ENCODE measurements around the gene STAT5B. TPM values are rescaled to one million over a fixed set of nuclear protein-coding genes. Genes with fewer than 3 reads are reported as not detected.
"Not testable (repeated sequence)": the region's sequence is repeated elsewhere in the genome, so short reads cannot be mapped to it uniquely, and the experiment has no call there.

Gene STAT5B
- total RNA-seq, 1 experiment from 2014 or later = 7.1 TPM

- H3K27me3 ChIP-seq (ENCODE audit: insufficient read depth, low read length) = no peaks in the 10 kb centered on the region
- no peaks in the 10 kb centered on the region for H3K9me2 ChIP-seq (ENCODE audit: insufficient read depth)
- no peaks in the 10 kb centered on the region for H3K9me3 ChIP-seq (ENCODE audit: control insufficient read depth in 1 of 2, insufficient read depth in 1 of 2, low read depth in 1 of 2, low read length in 2 of 2)
- 0 out of 4 replicates have a peak, but pooled peaks cover 0 to 3% of the 10 kb centered on the region in 2 experiments for H3K4me1 ChIP-seq (ENCODE audit: control insufficient read depth in 1 of 2, insufficient read depth in 2 of 2, low read length in 2 of 2)
- H3K9ac ChIP-seq (ENCODE audit: low read length) = no peak overlapping the region
- no peak for TF ChIP-seq JUND (IDR thresholded peaks at IDR 0.05)
- no peak for TF ChIP-seq EZH2 (IDR thresholded peaks at IDR 0.05)
- no peak for TF ChIP-seq POLR2AphosphoS5 (IDR thresholded peaks at IDR 0.05; ENCODE audit: low read depth, low read length)
- TF ChIP-seq EZH2phosphoT487 (IDR thresholded peaks at IDR 0.05; ENCODE audit: borderline replicate concordance) = no peak
- TF ChIP-seq ATF3 (IDR thresholded peaks at IDR 0.05) = no peak
- TF ChIP-seq REST (IDR thresholded peaks at IDR 0.05; ENCODE audit: low read depth) = no peak
- TF ChIP-seq MAX (IDR thresholded peaks at IDR 0.05) = no peak
- TF ChIP-seq SP1 (IDR thresholded peaks at IDR 0.05; ENCODE audit: low read depth) = no peak
- ChIA-PET POLR2A (no interaction called here), RAD21 (ENCODE audit: low non-redundant PET in 1 of 2, low total read pairs in 2 of 2, uncharacterized antibody in 2 of 2, unreplicated experiment in 2 of 2) (no interaction called here), CTCF (no interaction called here)
- BruUV-seq (replicated peaks) = no TSS peak
- no peak overlapping the region for H2AFZ ChIP-seq (ENCODE audit: low read depth, low read length, poor library complexity, severe bottlenecking)
- ATAC-seq = no peak
- no peaks in the 10 kb centered on the region for H3K36me3 ChIP-seq (ENCODE audit: control insufficient read depth in 1 of 2, insufficient read depth in 2 of 2, low read length in 2 of 2)
- H3K79me2 ChIP-seq (ENCODE audit: insufficient read depth, low read length) = no peaks in the 10 kb centered on the region
- no peak for DNase-seq (ENCODE audit: low read depth, low spot score)
- intact Hi-C loops (cut with micrococcal nuclease) = no loop called here
- H3K4me3 ChIP-seq (replicated peaks in 1 of 2; ENCODE audit: low read depth in 1 of 2, low read length in 2 of 2) = no peak overlapping the region
- H3K27ac ChIP-seq (ENCODE audit: low read depth, low read length) = no peak overlapping the region
- H3K4me2 ChIP-seq (ENCODE audit: low read length) = no peak overlapping the region
- no peaks in the 10 kb centered on the region for H4K20me1 ChIP-seq (ENCODE audit: insufficient read depth)
Measured at GRCh38 chr17:42246515-42246914, 29.7 kb downstream of the STAT5B start.

GRCh38 chr17:42245183-42245582 lies 31.0 kb downstream of the STAT5B start:
- H3K27ac ChIP-seq (ENCODE audit: low read depth, low read length); H3K4me3 ChIP-seq (replicated peaks in 1 of 2; ENCODE audit: low read depth in 1 of 2, low read length in 2 of 2); H3K9me3 ChIP-seq (ENCODE audit: control insufficient read depth in 1 of 2, insufficient read depth in 1 of 2, low read depth in 1 of 2, low read length in 2 of 2); intact Hi-C loops (cut with micrococcal nuclease); RAD21 ChIA-PET (ENCODE audit: low non-redundant PET in 1 of 2, low total read pairs in 2 of 2, uncharacterized antibody in 2 of 2, unreplicated experiment in 2 of 2); H3K9me2 ChIP-seq (ENCODE audit: insufficient read depth); H3K4me1 ChIP-seq (ENCODE audit: control insufficient read depth in 1 of 2, insufficient read depth in 2 of 2, low read length in 2 of 2); H4K20me1 ChIP-seq (ENCODE audit: insufficient read depth); CTCF ChIA-PET; H3K36me3 ChIP-seq (ENCODE audit: control insufficient read depth in 1 of 2, insufficient read depth in 2 of 2, low read length in 2 of 2); POLR2A ChIA-PET; DNase-seq (ENCODE audit: low read depth, low spot score); H3K79me2 ChIP-seq (ENCODE audit: insufficient read depth, low read length); H3K9ac ChIP-seq (ENCODE audit: low read length); H3K4me2 ChIP-seq (ENCODE audit: low read length); H2AFZ ChIP-seq (ENCODE audit: low read depth, low read length, poor library complexity, severe bottlenecking); ATAC-seq; BruUV-seq (replicated peaks); H3K27me3 ChIP-seq (ENCODE audit: insufficient read depth, low read length): not testable (repeated sequence)

GRCh38 chr17:42244116-42244515 lies 32.1 kb downstream of the STAT5B start:
- H4K20me1 ChIP-seq (ENCODE audit: insufficient read depth); H3K4me2 ChIP-seq (ENCODE audit: low read length); H3K4me1 ChIP-seq (ENCODE audit: control insufficient read depth in 1 of 2, insufficient read depth in 2 of 2, low read length in 2 of 2); H3K36me3 ChIP-seq (ENCODE audit: control insufficient read depth in 1 of 2, insufficient read depth in 2 of 2, low read length in 2 of 2); POLR2A ChIA-PET; BruUV-seq (replicated peaks); H2AFZ ChIP-seq (ENCODE audit: low read depth, low read length, poor library complexity, severe bottlenecking); H3K79me2 ChIP-seq (ENCODE audit: insufficient read depth, low read length); H3K9ac ChIP-seq (ENCODE audit: low read length); H3K27me3 ChIP-seq (ENCODE audit: insufficient read depth, low read length); H3K4me3 ChIP-seq (replicated peaks in 1 of 2; ENCODE audit: low read depth in 1 of 2, low read length in 2 of 2); DNase-seq (ENCODE audit: low read depth, low spot score); intact Hi-C loops (cut with micrococcal nuclease); RAD21 ChIA-PET (ENCODE audit: low non-redundant PET in 1 of 2, low total read pairs in 2 of 2, uncharacterized antibody in 2 of 2, unreplicated experiment in 2 of 2); H3K9me2 ChIP-seq (ENCODE audit: insufficient read depth); ATAC-seq; H3K27ac ChIP-seq (ENCODE audit: low read depth, low read length); H3K9me3 ChIP-seq (ENCODE audit: control insufficient read depth in 1 of 2, insufficient read depth in 1 of 2, low read depth in 1 of 2, low read length in 2 of 2): not testable (repeated sequence)
- CTCF ChIA-PET = interaction anchor here (1.2 kb wide), 1 partner anchor 22 kb away, joined by 4 read pairs; no protein-coding TSS in a partner anchor

Data from HCT116 (cell line).